Measurements from ENCODE around the gene PYROXD2. TPM values are rescaled to one million over a fixed set of nuclear protein-coding genes. Genes with fewer than 3 reads are reported as not detected.

PYROXD2 gene
- total and polyA plus RNA-seq, 2 of the 13 experiments (the other 11 are each of a cell fraction or from before 2014, with no cell fraction given): 2.0 to 6.2 TPM

GRCh38 chr10:98431016-98431415, 16.0 kb upstream of the PYROXD2 start (continued):
- TF ChIP-seq ZNF275 (CRISPR knock-in tag; IDR thresholded peaks at IDR 0.05; ENCODE audit: borderline replicate concordance) (no peak), HMGA1 (CRISPR knock-in tag; conservative IDR thresholded peaks at IDR 0.05) (no peak), ZNF597 (CRISPR knock-in tag; IDR thresholded peaks at IDR 0.05) (no peak), NKX3-1 (CRISPR knock-in tag; IDR thresholded peaks at IDR 0.05) (no peak), ZBTB43 (CRISPR knock-in tag; conservative IDR thresholded peaks at IDR 0.05) (no peak), KDM3A (CRISPR knock-in tag; IDR thresholded peaks at IDR 0.05; ENCODE audit: low read depth) (no peak)

GRCh38 chr10:98430427-98430826, 15.4 kb upstream of the PYROXD2 start:
- no peak for FAIRE-seq
- Histone ChIP-seq H3K79me2 (ENCODE audit: insufficient read depth, low read length) (no peaks in the 10 kb centered on the region), H3K36me3 (replicated peaks in 1 of 2; ENCODE audit: control insufficient read depth in 1 of 2, insufficient read depth in 2 of 2, low read length in 2 of 2) (peaks cover 15 to 59% of the 10 kb centered on the region in 2 experiments), H3K9me3 (ENCODE audit: low read length) (no peaks in the 10 kb centered on the region), H4K20me1 (ENCODE audit: insufficient read depth, low read length) (0 out of 2 replicates have a peak, but pooled peaks cover 2% of the 10 kb centered on the region), H3K4me2 (ENCODE audit: low read depth, low read length) (no peak overlapping the region), H3K27me3 (ENCODE audit: control insufficient read depth in 1 of 2, insufficient read depth in 2 of 2, low read length in 2 of 2) (no peaks in the 10 kb centered on the region), H3K4me3 (replicated peaks in 1 of 3; ENCODE audit: insufficient read depth in 1 of 3, low read depth in 2 of 3, low read length in 3 of 3) (no peak overlapping the region), H3K4me1 (ENCODE audit: insufficient read depth, low read length) (no peaks in the 10 kb centered on the region), H3K9ac (ENCODE audit: insufficient read depth, low read depth, low read length) (no peak overlapping the region), H2AFZ (ENCODE audit: low read length) (no peak overlapping the region), H3K27ac (ENCODE audit: extremely low read length, insufficient read depth, low read length) (no peak overlapping the region)
- DNase-seq (ENCODE audit: low spot score): no peak
- WGBS (ENCODE audit: low lambda C conversion rate): 93% methylated on average over 8 of the region's 8 CpGs
- ChIA-PET POLR2A (no interaction called here), CTCF (ENCODE audit: low intra/inter-chr PET ratio, low total read pairs) (no interaction called here)
- in situ Hi-C loops (cut with HindIII; ENCODE audit: extremely low pct_ligation_motif_present, low pct_unique_long_range_greater_than_20kb): no loop called here
- intact Hi-C loops (cut with micrococcal nuclease; ENCODE audit: unreplicated experiment): no loop called here
- no TSS peak for BruUV-seq (replicated peaks)
- no peak for ATAC-seq
- TF ChIP-seq GTF2F1 (IDR thresholded peaks at IDR 0.05; ENCODE audit: low read length) (no peak), JUN (CRISPR knock-in tag; IDR thresholded peaks at IDR 0.05) (no peak), SIN3A (IDR thresholded peaks at IDR 0.05; ENCODE audit: borderline replicate concordance, low read depth, low read length) (no peak), ZNF878 (CRISPR knock-in tag; IDR thresholded peaks at IDR 0.05) (no peak), ELF1 (CRISPR knock-in tag; IDR thresholded peaks at IDR 0.05) (no peak), MEIS2 (CRISPR knock-in tag; IDR thresholded peaks at IDR 0.05) (no peak), PHF8 (CRISPR knock-in tag; IDR thresholded peaks at IDR 0.05) (no peak), NAIF1 (CRISPR knock-in tag; IDR thresholded peaks at IDR 0.05; ENCODE audit: borderline replicate concordance) (no peak), GFI1 (CRISPR knock-in tag; IDR thresholded peaks at IDR 0.05; ENCODE audit: borderline replicate concordance) (no peak), CBX2 (IDR thresholded peaks at IDR 0.05; ENCODE audit: low read depth, low read length) (no peak), CBX2 (CRISPR knock-in tag; IDR thresholded peaks at IDR 0.05; ENCODE audit: low read depth) (no peak), MAFG (CRISPR knock-in tag; IDR thresholded peaks at IDR 0.05) (no peak), ZNF296 (CRISPR knock-in tag; conservative IDR thresholded peaks at IDR 0.05) (no peak), ZBTB10 (CRISPR knock-in tag; IDR thresholded peaks at IDR 0.05; ENCODE audit: borderline replicate concordance) (no peak)
